HG03175 (cell line): ENCODE data around the gene ITGA3.

ENCODE experiments used
- ATAC-seq: cut with Tn5 transposase; IDR thresholded peaks from one replicate; pipeline ENCODE4 v1.9.1; 2021; ENCODE audit warnings: mild to moderate bottlenecking, moderate library complexity; ENCODE audit not compliant: unreplicated experiment

The ITGA3 gene

DNA sequence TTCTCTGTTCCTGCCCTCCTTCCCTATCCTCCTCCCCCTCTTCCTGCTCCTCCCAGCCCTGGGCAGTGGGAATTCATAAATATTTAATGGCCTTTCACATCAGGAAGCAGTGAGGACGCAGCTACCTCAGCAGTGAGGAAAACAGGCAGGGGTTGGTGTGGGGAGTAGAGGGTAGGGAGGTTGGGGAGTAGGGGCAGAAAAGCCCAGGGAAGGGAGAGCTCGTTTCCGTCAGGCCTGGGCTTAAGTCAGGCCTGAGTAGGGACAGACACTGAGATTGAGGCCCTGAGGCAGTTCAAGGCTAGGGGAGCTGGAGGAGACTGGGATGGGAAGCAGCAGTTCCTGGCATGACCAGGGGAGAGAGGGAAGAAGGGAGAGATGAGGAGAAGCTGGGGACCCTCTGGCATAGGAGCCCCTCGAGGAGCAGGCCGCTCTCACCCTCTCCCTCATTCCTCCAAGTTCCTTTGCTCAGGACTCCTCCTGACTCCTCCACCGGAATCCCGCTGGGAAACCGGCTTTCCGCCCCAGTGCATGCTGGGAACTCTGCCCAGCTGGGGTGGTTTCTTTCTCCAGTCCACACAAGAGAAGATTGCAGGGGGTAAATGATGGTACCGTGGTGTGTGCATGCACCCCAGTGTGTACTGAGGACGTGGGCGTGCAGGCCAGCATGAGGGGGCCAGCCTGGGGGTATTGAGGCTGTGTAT lies 67.9 kb downstream of the ITGA3 start:
- ATAC-seq, result no peak

DNA sequence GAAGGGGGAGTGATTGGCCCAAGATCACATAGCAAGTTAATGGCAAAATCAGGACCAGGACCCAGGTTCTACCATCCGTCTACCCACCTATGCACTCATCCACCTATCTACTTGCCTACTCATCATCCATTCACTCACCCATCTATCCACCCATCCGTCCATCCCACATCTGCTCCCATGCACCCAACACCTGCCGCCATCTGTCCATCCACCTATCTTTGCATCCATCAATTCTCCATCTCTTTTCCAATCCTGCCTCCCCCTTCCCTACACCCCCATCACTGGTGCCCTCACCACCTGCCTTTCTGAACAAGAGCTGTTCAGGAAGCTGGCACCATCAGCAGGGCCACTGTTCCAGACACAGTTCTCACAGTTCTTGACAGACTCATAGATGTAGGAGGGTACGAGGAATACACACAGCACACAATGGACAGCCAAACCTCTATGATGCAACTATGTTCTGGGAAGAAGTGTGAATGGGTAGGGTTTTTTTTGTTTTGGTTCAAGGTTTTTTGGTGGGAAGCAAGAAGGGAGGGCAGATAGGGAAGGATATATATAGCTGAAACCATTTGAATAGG lies 69.6 kb downstream of the ITGA3 start:
- ATAC-seq, result no peak

DNA sequence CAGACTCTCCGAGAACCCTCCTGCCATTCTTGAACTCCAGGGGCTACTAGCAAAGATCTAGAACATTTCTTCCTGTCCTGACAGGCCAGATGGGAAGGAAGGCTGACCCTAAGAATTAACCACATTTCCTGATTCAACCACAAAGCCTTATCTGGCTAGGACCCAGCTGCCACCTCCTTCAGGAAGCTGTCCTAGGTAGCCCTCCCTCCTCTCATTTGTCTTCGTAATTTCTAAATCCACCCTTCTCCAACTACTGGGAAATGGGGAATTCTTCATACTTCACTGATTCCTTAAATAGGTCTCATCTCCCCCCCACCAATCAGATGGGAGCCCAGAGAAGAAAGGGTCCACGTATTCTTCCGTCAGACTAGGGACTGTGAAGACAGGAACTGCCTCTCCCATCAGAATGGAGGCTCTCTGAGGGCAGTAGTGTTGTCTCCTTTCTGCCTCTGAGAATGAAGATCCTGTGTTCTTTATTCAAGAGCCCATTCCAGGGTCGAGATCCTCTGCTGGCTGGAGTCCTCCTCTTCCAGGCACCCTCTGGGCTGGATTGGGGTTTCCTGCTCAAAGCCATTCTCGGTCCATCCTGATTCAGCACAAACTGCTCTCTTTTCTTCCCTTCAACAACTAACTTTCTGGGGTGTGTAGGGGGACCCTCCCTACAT lies 71.9 kb downstream of the ITGA3 start:
- no peak for ATAC-seq

DNA sequence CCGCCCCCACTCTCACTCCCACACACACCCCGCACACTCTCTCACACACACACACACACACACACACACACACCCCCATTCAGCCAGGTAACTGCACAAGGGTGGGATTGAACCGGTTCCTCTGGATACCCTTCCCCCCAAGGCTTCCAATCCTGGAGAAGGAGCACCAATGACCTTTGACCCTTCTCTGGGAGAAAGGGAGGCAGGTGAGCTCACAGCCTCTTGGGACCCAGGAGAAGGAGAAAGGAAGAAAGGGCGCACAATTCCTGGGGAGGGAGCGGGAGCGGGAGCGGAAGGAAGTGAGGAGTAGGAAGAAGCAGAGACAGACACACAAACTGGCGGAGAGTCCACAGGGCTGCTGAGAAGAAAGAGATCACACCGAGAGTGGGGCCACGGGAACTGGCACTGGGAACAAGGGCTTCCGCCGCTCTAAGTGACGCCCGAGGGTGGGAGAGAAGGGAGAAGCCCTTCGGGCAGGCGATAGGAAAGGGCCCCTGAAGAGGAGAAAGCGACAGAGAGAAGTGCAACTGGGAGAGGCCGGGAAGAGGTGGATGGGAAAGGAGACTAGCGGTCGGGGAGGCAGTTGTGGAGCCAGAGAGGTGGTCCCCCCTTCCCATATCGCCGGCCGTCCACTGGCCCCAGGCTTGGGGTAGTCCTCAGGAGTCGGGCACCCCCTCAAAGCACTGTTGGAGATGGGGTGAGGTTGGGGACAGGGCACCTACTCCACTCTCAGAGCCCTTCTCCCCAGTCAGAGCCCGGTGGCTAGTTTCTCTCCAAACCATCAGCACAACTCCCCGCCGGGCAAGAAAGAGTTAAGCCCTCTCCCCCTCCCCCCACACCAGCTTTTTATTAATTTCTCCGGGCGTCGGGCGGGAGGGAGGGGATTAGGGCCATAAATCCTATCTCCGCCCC lies 72.8 kb downstream of the ITGA3 start:
- ATAC-seq, result no peak

DNA sequence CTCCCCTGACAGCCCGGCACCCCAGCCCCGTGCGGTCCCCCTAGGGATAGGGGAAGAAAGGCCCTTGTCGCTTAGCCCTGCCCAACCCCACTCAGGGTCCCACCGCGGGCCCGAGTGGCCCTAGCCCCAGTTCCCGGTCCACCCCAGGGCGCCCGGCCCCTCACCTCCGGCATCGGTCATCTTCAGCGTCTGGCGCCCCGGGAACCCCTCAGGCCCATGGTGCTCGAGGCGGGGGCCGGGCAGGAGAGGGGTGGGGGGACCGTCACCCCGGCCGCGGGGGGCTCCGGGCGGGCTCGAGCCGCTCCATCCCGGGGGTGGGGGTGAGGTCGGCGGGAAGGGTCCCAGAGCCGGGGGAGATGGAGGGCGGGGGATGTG lies 73.4 kb downstream of the ITGA3 start:
- ATAC-seq, result no peak

DNA sequence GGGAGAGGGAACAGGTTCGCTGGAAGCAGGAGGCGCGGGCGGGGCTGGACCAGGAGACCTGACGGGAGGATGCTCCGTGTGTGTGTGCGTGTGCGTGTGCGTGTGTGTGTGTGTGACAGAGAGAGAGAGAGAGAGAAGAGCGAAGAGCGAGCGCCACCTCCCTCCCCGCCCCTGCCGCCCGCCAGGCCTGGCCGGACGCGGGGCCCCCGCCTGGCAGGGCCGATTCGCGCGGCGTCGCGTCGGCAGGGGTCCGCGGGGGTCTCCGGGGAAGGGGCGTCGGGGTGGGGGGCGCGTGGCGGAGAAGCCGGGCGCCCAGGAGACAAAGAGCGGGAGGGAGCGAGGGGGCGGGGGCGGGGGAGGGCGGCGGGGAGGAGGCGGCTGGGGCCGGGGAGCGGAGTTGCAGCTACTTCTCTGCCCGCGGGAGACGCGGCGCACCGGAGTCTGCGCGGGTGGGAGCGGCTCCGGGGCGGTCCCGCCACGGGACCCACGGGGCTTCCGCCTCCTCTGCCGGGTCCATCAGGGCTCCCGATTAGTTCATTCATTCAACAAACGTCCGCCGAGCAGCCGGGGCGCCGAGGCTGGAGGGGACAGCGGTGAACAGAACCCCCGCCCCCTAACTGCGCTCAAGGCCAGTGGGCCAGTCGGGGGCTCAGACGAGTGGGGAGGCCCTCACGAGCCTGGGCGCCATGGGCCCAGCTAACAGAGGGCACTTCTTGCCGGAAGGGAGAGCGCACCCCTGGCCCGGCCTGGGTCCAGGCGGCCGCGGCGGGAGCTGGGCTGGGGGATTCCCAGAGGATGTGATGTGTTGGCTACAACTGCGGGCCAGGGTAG lies 74.0 kb downstream of the ITGA3 start, which contains the start of gene SAMD14:
SAMD14 (minus strand) TSS at position 433 of the 831 bp plus-strand sequence. CDS start 5,201 bp downstream, outside the sequence.
- no peak for ATAC-seq

DNA sequence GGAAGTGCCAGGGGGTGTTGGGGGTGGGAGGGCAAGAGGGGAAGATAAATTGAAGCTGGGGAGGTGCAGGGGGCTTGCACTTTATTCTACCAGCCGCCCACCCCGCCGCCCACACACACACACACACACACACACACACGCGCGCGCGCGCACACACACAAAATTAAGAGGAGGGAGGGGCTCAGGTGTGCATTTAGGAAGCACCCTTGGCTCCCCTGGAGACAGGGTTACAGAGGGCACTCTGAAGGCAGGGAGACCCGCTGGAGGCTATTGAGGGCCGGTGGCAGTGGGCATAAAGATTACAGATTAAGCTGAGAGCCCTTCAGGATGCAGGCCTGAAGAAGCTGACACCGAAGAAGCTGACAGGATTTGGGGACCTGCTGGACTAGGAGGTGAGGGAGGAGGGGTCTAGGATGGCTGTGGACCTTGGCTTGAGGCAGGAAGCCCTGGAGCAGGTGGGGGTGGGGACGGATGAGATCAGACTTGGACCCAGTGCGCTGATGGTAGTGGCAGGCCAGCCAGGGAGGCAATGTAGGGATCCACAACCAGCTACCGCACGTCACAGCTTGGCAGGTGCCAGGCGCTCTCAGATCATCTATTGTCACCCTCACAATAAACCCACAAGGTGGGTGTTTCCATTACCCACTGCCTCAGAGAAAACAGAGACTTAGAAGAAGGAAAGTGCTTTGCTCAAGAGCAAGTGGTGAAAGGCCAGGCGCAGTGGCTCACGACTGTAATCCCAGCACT lies 74.8 kb downstream of the ITGA3 start:
- ATAC-seq, result no peak

DNA sequence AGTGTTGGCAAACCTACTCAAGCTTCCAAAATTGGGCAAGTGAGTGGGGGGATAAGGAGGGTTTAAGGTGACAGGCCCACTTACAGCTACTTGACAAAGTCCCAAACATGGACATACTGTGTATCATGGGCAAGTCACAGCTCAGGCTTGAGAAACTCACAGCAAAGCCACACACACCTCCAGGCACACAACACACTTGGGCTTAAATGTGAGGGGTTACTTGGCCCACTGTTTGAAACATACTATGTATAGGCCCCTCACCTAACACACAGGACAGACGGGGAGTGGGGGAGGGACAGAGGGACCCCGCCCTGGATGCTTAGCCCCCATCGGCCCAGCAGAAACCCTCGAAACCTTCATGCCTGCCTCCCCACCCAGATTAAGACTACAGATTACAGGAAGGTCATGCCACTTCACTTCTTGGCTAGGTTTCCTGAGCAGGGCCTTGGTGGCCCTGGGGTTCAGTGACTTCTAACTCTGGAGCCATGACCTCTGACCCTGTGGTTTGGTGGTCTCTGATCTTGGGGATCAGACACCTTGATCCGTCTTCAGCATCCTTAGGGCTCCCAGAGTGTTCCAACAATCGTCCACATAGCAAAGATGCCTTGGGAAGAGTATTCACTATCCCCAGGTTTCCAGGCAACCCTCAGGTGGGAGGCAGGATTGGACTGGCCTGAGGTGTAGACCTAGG lies 76.3 kb downstream of the ITGA3 start:
- ATAC-seq, result no peak

DNA sequence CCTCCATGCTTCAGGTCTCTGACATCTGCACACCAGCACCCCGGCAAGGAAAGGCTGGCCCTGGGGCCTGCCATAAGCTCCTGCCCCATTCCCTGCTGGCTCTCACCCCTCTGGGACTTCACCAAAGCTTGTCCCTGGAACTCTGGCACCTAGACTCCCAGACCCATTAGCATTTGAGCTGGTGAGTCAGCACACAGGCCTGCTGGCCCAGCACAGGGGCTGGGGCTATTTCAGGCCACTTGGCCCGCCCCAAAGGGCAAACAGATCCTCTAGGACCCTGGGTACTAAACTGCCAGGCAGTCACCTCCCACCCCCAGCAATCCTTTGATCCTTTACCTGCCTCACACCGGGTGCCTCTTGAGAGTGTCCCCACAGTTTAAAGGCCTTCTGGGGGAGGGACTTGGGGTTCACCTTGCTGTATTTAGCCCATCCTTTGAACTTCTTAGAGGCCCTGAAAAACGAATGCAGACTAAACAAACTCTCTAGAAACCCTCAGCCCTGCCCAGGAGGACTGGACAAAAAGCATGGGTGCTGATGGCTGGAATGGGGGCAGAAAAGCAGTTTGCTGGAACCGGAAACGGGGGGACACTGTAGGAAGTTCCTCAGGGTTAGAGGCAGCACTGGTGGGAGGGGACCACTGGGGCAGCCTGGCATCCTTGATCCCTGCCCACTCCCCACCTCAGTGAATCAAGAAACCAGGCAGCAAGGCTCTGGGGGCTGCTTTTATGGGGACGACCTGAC lies 77.3 kb downstream of the ITGA3 start:
- ATAC-seq, result no peak

DNA sequence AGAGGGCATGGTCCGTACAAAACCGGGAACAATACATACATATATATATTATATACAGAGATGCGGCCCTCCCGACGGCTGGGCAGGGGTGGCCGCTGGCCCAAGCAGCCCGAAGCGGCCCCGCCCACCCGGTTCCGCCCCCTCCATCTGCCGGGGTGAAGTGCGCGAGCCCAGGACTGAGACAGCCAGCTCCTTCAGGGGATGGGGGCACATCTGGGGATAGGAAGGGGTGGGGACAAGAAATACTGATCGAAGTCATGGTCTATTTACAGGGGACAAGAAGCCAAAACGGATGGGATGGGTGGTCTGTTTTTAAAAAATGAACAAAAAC lies 77.8 kb downstream of the ITGA3 start:
- no peak for ATAC-seq

DNA sequence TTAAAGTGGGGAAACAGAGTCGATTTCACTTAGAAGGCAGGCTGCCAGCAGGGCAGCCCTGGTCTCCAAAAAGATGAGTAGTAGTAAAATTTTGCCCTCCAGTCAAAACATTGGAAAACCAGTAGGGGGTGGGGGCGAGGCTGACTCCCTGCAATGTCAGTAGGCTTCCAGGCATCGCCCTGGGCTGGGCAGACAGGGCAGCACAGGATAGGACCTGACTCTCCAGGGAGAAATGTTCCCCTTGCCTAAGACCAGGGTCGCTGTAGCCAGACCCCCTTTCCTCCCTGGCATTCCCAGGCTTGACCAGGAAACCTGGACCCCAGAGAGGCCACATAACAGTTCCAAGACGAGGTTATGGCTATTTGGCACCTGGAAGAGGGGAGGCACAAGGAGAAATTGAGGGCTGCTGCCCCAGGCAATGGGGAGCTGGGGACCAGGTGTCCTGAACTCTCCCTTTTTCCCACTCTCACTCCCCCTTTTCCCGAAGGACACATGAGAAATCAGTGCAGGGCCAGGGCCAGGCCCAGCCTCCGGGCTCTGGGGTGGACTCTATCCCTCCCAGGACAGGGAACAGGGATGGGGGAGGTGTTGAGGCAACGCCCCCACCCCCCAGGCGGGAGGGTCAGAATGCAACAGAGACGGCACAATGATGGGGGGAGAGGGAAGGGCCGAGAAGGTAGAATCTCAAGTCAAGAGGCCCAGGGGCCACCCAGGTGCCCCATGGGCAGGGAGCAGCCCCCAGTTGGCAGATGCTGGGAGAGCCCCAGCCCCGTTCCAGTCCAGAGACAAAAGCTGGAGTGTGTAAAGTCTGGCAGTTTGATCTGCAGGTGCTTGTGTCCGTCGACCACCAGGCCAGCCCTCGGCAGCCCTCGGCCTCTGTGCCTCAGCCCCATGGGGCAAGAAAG lies 78.5 kb downstream of the ITGA3 start:
- no peak for ATAC-seq

DNA sequence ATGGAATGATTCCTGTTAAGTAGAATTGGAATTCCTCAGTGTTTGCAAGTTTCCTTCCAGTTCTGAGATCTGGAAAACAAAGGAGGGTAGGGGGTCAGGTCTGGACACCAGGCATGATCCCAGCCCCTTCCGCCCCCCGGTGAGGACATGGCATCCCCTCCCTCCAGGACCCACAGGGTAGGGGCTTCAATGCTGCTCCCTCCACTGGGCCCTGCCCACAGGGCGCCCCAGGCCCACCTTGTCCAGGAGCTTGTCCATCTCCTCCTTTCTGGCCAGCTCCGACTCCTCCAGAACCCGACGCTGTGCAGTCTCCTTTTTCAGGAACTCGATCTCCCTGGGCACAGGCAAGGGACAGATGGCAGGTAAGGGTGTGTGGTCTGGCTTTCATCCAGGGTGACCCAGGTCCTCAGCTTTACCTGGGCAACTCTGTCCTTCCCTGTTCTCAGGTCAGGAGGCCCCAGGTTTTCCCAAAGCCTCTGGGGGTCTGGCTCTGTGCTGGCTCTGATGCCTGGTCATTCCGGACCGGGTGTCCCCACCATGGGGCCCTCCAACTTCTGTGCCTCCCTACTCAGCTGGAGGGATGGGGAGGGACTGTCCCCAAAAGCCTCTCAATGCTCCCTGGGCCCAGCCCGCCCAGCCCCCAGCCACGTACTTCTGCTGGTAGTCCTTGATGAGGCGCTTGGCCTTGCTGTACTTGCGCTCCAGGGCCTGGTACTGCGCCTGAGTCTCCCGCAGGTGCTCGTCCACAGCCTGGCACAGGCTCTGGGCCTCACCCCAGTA lies 79.6 kb downstream of the ITGA3 start:
- no peak for ATAC-seq

DNA sequence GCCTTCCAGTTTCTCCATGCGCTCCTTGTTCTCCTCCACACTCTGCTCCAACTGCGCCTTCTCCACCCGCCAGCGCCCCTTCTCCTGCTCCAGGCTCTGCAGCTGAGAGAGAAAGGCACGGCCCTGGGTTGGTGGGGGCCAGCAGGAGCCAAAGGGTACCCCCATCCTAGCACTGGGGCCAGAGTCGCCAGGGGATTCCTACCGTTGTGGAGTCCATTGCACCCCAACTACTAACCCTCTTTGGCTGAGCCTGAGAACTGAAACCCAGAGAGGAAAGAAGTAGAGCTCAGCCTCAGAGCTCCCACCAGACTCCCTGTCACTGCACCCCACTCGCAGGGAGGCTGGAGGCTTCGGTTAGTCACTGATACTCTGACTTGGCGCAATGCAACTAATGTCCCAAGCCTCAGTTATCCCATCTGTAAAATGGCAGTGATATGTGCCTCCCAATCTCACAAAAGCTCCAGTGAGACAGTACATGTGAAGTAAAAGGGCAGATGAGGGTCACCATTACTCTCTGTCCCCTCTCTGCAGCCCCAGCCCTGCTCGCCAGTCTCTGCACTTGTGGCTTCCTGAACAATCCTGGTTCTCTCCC lies 80.3 kb downstream of the ITGA3 start:
- no peak for ATAC-seq

DNA sequence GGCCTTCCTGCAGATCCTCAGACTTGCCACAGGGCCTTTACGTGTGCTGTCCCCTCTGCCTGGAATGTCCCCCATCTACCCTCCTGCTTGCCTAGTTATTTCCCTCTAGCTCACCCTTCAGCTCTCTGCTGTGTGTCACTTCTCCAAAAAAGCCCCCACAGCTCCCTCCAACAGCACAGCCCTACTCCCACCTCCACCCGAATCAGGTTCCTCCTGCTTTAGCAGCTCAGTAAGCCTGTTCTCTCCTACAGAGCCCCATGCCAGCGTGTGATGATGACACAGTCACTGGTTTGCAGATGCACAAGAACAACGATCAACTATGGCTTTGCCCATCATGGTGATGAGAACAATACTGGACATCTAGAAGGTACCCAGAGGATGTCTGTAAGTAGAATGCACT lies 81.1 kb downstream of the ITGA3 start:
- no peak for ATAC-seq

DNA sequence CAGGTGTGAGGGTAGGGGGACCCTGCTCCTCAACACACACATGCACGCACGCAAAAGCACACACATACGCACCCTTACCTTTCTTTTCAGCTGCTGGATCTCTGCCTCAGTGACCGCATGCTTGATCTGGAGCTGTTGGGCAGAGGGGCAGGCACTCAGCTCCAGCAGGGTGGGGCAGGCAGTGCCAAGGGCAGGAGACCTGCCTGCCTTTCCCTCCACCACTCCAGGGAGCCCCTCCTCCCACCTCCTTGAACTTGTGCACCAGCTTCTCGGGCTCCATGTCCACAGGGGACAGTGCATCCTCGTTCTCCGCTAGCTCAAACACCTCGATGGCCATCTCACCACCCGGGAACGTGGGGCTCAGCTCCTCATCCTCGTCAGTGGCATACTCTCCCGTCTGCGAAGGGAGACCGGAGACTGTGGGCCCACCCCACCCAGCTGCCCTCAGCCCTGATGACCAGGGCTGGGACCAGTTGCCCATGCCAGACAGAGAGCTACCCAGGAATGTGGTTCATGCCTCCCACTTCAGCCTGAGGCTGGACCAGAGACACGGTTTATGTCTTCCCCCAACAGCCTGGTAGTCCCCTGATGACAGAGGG lies 83.4 kb downstream of the ITGA3 start:
- no peak for ATAC-seq
